D721Med (cell line): ENCODE results near the gene PLCL1.

Experiments
- DNase-seq: peaks from one replicate; pipeline ENCODE4 v3.0.0; 2011; ENCODE audit warnings: low spot score; ENCODE audit not compliant: insufficient read length
- FAIRE-seq: peaks from 2 replicates; lab custom pipeline; 2011; peaks lifted over from hg19 to GRCh38; lab: Jason Lieb, UNC
- TF ChIP-seq, protein P1 (sequence below): IDR thresholded peaks from 2 replicates; pipeline ENCODE4 v1.5.1; 2012; ENCODE audit warnings: mild to moderate bottlenecking, control low read depth; ENCODE audit not compliant: insufficient read depth; ENCODE audit errors: missing control alignments

The PLCL1 gene

DNA sequence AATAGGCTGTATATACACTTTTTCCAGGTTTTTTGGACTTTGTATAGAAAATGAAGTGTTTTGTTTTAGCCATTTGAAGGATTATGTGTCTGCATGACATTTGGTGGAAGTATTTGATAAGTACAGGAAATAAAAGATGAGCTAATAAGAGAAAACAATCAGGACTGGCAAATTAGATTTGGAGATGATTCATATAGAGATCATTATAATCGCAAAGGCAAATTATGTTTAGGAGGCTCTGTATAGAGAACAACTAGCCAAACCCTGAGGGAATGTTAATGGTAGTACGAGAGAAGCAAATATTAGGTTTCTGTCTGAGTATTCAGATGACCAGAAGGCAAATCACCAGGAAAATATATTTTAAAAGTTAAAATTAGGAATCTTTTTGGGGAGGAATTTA, 41.7 kb downstream of the PLCL1 start:
- TF ChIP-seq, protein P1, sequence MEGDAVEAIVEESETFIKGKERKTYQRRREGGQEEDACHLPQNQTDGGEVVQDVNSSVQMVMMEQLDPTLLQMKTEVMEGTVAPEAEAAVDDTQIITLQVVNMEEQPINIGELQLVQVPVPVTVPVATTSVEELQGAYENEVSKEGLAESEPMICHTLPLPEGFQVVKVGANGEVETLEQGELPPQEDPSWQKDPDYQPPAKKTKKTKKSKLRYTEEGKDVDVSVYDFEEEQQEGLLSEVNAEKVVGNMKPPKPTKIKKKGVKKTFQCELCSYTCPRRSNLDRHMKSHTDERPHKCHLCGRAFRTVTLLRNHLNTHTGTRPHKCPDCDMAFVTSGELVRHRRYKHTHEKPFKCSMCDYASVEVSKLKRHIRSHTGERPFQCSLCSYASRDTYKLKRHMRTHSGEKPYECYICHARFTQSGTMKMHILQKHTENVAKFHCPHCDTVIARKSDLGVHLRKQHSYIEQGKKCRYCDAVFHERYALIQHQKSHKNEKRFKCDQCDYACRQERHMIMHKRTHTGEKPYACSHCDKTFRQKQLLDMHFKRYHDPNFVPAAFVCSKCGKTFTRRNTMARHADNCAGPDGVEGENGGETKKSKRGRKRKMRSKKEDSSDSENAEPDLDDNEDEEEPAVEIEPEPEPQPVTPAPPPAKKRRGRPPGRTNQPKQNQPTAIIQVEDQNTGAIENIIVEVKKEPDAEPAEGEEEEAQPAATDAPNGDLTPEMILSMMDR = no peak
- DNase-seq (no peak), FAIRE-seq (no peak)

DNA sequence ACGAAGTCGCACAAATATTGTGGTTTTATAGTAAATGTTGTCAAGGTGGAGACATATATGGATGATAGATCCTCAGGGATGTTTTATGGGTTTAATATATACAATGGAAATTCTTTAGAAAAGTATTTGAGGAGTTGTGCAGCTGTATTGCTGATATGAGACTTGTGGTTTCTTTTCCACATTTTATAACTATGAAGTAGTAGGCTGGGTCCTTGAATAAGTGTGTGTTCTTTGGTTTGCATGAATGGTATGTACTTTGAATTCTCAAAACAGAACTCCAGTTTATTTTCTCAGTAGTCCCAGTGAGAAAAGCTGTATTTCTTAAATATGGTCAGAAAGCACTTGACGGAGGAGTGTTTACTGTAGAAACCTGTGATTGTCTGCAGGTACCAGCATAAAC, 42.4 kb downstream of the PLCL1 start:
- TF ChIP-seq, protein P1 = no peak
- FAIRE-seq (no peak), DNase-seq (no peak)

DNA sequence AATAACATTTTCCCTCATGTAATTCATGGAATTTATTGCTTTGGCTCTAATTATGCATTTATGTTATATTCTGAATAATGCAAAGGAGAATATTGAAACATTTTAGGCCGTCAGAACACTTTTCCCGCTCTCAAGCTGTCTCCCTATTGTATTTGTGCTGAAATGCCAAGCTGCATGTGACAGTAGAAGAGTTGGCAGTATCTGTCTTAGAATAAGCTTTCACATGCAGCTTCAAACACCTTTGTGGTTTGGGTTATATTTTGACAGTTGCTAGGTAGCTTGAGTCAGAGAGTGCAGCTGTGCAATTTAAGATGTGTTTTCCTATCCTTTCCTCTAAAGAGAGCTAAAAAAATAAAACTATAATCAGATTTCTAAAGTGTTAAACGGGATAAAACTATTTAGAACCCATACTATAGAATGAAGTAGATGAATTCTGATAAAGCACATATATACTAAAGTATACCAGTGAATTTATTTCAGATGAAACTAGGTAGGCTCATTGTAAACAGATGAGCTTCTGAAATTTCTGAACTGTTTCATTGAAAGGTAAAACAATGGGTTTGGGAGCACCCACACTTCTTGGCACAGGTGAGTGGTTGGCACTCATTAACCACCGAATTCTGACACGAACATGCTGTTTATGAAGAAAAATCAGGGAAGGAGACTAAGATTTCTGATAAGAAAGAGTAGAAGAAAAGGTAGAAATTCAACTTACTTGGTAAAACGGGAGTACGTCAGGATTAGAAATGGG, 43.4 kb downstream of the PLCL1 start:
- no peak for DNase-seq
- TF ChIP-seq, protein P1 = no peak
- FAIRE-seq = no peak

GRCh38 chr2:197848602-197849001, 44.2 kb downstream of the PLCL1 start:
- FAIRE-seq = no peak
- DNase-seq = no peak
- TF ChIP-seq, protein P1 = no peak

GRCh38 chr2:197850882-197851450, 46.6 kb downstream of the PLCL1 start:
- FAIRE-seq (no peak), DNase-seq (no peak)
- TF ChIP-seq, protein P1 = no peak

- FAIRE-seq = no peak
Measured at GRCh38 chr2:197851451-197851850, 47.1 kb downstream of the PLCL1 start.

More at GRCh38 chr2:197851451-197851850, 47.1 kb downstream of the PLCL1 start:
- DNase-seq = no peak
- TF ChIP-seq, protein P1 = peak; percentile 42
